ENCODE results near the gene CACNA1C. TPM values are rescaled to one million over a fixed set of nuclear protein-coding genes. Genes with fewer than 3 reads are reported as not detected.

The CACNA1C gene
- total RNA-seq, 1 experiment from 2014 or later = 3.7 TPM

DNA sequence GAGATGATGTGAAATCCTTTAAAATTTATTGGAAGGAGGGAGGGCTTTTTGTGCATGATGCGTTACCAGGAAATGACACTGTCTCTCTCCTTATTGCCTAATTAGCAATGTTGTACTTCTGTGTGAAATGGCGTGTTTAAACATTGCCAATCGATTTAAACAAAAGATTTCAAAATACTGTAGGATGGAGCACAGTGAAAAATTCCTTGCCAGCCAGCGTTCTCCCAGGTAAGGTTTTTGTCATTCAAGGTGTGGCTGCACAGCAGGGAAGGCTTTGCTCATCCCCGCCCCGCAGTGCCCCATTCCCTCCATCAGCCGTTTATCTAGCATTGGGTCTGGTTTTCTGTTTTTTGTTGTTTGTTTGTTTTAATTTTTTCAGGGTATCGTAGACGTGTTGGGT lies 137.3 kb downstream of the CACNA1C start:
- no peak overlapping the region for H3K27ac ChIP-seq (ENCODE audit: low read depth, low read length, poor library complexity, severe bottlenecking)
- BruUV-seq (replicated peaks) = no TSS peak
- intact Hi-C loops (cut with micrococcal nuclease; ENCODE audit: unreplicated experiment) = no loop called here
- H3K27me3 ChIP-seq (replicated peaks; ENCODE audit: insufficient read depth, low read depth, low read length, poor library complexity) = no peaks in the 10 kb centered on the region
- no peak for DNase-seq (ENCODE audit: low spot score)
- H3K4me1 ChIP-seq (ENCODE audit: insufficient read depth, low read length, poor library complexity, severe bottlenecking) = no peaks in the 10 kb centered on the region
- TF ChIP-seq, protein P1, sequence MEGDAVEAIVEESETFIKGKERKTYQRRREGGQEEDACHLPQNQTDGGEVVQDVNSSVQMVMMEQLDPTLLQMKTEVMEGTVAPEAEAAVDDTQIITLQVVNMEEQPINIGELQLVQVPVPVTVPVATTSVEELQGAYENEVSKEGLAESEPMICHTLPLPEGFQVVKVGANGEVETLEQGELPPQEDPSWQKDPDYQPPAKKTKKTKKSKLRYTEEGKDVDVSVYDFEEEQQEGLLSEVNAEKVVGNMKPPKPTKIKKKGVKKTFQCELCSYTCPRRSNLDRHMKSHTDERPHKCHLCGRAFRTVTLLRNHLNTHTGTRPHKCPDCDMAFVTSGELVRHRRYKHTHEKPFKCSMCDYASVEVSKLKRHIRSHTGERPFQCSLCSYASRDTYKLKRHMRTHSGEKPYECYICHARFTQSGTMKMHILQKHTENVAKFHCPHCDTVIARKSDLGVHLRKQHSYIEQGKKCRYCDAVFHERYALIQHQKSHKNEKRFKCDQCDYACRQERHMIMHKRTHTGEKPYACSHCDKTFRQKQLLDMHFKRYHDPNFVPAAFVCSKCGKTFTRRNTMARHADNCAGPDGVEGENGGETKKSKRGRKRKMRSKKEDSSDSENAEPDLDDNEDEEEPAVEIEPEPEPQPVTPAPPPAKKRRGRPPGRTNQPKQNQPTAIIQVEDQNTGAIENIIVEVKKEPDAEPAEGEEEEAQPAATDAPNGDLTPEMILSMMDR (conservative IDR thresholded peaks at IDR 0.05; ENCODE audit: low read depth, low read length) = no peak
- TF ChIP-seq EZH2 (IDR thresholded peaks at IDR 0.05; ENCODE audit: borderline replicate concordance, low read depth, low read length, poor library complexity, severe bottlenecking) = no peak
- H3K36me3 ChIP-seq (ENCODE audit: insufficient read depth, low read length, poor library complexity, severe bottlenecking) = no peaks in the 10 kb centered on the region
- POLR2A ChIA-PET (ENCODE audit: low non-redundant PET) = no interaction called here
- no peaks in the 10 kb centered on the region for H3K9me3 ChIP-seq (ENCODE audit: low read depth, low read length, poor library complexity, severe bottlenecking)
- H3K4me3 ChIP-seq (ENCODE audit: low read depth, low read length, poor library complexity, severe bottlenecking) = no peak overlapping the region
- CTCF ChIA-PET = no interaction called here

DNA sequence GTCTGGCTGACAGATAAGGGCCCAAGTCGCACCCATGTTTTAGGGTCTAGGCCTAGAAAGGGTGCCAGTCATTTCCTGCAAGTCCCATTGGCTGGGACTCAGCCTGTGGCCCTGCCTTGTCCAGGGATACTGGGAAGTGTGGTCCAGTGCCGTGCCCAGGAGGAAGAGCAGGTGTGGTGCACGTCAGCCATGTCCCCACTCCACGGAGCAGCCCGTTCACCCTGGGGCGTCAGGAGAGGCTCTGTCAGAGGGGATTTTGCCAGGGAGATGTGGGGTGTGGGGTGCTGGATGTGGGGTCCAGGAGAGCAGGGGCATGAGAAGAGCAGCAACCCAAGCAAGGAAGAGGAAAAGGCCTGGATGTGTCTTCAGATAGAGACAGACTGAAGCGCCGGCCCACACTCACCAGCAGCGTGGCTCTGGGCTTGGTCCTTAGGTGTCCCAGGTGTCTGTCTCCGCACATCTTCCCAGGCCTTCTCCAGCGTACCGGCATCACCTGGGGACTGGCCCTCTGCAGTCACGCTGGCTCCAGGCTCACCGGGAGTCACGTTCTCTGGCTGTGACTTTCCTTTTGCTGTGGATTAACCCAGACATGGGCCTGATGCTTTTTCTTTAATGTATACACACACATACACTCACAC lies 138.2 kb downstream of the CACNA1C start:
- TF ChIP-seq EZH2 (IDR thresholded peaks at IDR 0.05; ENCODE audit: borderline replicate concordance, low read depth, low read length, poor library complexity, severe bottlenecking) = no peak
- TF ChIP-seq, protein P1 (conservative IDR thresholded peaks at IDR 0.05; ENCODE audit: low read depth, low read length) = no peak
- POLR2A ChIA-PET (ENCODE audit: low non-redundant PET) = no interaction called here

DNA sequence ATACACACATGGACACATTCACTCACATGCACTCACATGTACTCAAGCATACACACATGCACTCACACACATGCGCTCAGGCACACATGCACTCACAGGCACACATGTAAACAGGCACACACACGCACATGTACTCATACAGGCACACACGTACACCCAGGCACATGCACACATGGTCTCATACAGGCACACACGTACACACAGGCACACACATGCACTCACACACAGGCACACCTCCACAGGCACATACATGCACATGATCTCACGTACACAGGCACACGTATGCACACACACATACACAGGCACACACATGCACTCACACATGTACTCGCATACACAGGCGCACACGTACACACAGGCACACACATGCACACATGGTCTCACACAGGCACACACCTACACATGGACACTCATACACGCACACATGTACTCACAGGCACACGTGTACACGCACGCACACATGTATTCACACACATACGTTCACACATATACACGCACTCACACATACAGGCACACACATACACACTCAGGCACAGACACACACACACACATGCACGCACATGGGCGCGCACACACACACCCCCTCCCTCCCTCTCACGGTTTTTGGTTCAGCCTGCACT lies 138.9 kb downstream of the CACNA1C start:
- Histone ChIP-seq H3K27ac (ENCODE audit: low read depth, low read length, poor library complexity, severe bottlenecking) (no peak overlapping the region), H3K36me3 (ENCODE audit: insufficient read depth, low read length, poor library complexity, severe bottlenecking) (no peaks in the 10 kb centered on the region), H3K9me3 (ENCODE audit: low read depth, low read length, poor library complexity, severe bottlenecking) (no peaks in the 10 kb centered on the region), H3K4me3 (ENCODE audit: low read depth, low read length, poor library complexity, severe bottlenecking) (no peak overlapping the region), H3K27me3 (replicated peaks; ENCODE audit: insufficient read depth, low read depth, low read length, poor library complexity) (no peaks in the 10 kb centered on the region), H3K4me1 (ENCODE audit: insufficient read depth, low read length, poor library complexity, severe bottlenecking) (no peaks in the 10 kb centered on the region)
- intact Hi-C loops (cut with micrococcal nuclease; ENCODE audit: unreplicated experiment) = no loop called here
- TF ChIP-seq, protein P1 (conservative IDR thresholded peaks at IDR 0.05; ENCODE audit: low read depth, low read length) = no peak
- TF ChIP-seq EZH2 (IDR thresholded peaks at IDR 0.05; ENCODE audit: borderline replicate concordance, low read depth, low read length, poor library complexity, severe bottlenecking) = no peak
- ChIA-PET CTCF (no interaction called here), POLR2A (ENCODE audit: low non-redundant PET) (no interaction called here)
- no TSS peak for BruUV-seq (replicated peaks)
- DNase-seq (ENCODE audit: low spot score) = no peak

More for the DNA sequence above, 138.2 kb downstream of the CACNA1C start:
- Histone ChIP-seq H3K36me3 (ENCODE audit: insufficient read depth, low read length, poor library complexity, severe bottlenecking) (no peaks in the 10 kb centered on the region), H3K27me3 (replicated peaks; ENCODE audit: insufficient read depth, low read depth, low read length, poor library complexity) (no peaks in the 10 kb centered on the region), H3K9me3 (ENCODE audit: low read depth, low read length, poor library complexity, severe bottlenecking) (no peaks in the 10 kb centered on the region), H3K4me3 (ENCODE audit: low read depth, low read length, poor library complexity, severe bottlenecking) (no peak overlapping the region), H3K27ac (ENCODE audit: low read depth, low read length, poor library complexity, severe bottlenecking) (no peak overlapping the region), H3K4me1 (ENCODE audit: insufficient read depth, low read length, poor library complexity, severe bottlenecking) (no peaks in the 10 kb centered on the region)
- intact Hi-C loops (cut with micrococcal nuclease; ENCODE audit: unreplicated experiment) = no loop called here
- BruUV-seq (replicated peaks) = no TSS peak
- no peak for DNase-seq (ENCODE audit: low spot score)
- CTCF ChIA-PET = no interaction called here

All from A673 (cell line).